IMR-90 (cell line): Measurements from ENCODE around the gene GUCD1. TPM values are rescaled to one million over a fixed set of nuclear protein-coding genes. Genes with fewer than 3 reads are reported as not detected.

Experiments used
- ATAC-seq: fragments of 200-7000 bp; cut with Tn5 transposase; 2 replicates; pipeline ENCODE4 v1.9.1; 2020; ENCODE audit warnings: low read depth, mild to moderate bottlenecking, moderate library complexity
- BruUV-seq: library from RNA; stranded (reverse); fragments of 400-500 nt; replicated peaks from 2 replicates; lab custom pipeline; 2021; lab: Mats Ljungman, UMichigan
- CTCF ChIA-PET: fragments of 300-600 bp; formaldehyde crosslinking; extraction: SDS; loops from one replicate; lab custom pipeline; 2021; ENCODE audit warnings: antibody characterized with exemption; lab: Yijun Ruan, JAX
- POLR2A ChIA-PET: fragments of 300-600 bp; sonication (Branson Sonifier 250); formaldehyde crosslinking; loops from one replicate; lab custom pipeline; 2022; ENCODE audit warnings: antibody characterized with exemption; ENCODE audit not compliant: unreplicated experiment; lab: Charles Lee
- DNase-seq: peaks from one replicate; pipeline ENCODE4 v3.0.0; 2013
- H2AFZ ChIP-seq: replicated peaks from 2 replicates; pipeline ENCODE3; 2013; ENCODE audit warnings: low read length, mild to moderate bottlenecking; ENCODE audit not compliant: poor library complexity
- H2AK5ac ChIP-seq: 2 replicates; pipeline ENCODE4 v1.6.1; 2013; ENCODE audit warnings: low read depth, low read length, inconsistent platforms
- H2AK9ac ChIP-seq: replicated peaks from 2 replicates; pipeline ENCODE3; 2013; ENCODE audit warnings: mild to moderate bottlenecking, low read depth, low read length, moderate library complexity; ENCODE audit not compliant: poor library complexity
- H2BK120ac ChIP-seq: 2 replicates; pipeline ENCODE4 v1.6.1; 2013; ENCODE audit warnings: low read depth, low read length, inconsistent platforms
- H2BK15ac ChIP-seq: 3 replicates; pipeline ENCODE4 v1.6.1; 2013; ENCODE audit warnings: low read depth, low read length, inconsistent platforms
- H2BK20ac ChIP-seq: 2 replicates; pipeline ENCODE4 v1.6.1; 2013; ENCODE audit warnings: low read depth, mild to moderate bottlenecking, inconsistent platforms, low read length, moderate library complexity
- H2BK5ac ChIP-seq: 2 replicates; pipeline ENCODE4 v1.6.1; 2013; ENCODE audit warnings: mild to moderate bottlenecking, low read depth, low read length, inconsistent platforms; ENCODE audit not compliant: poor library complexity, severe bottlenecking
- H3K14ac ChIP-seq: replicated peaks from 2 replicates; pipeline ENCODE4 v1.6.1; 2013; ENCODE audit warnings: low read depth, low read length, inconsistent platforms
- H3K18ac ChIP-seq: 2 replicates; pipeline ENCODE4 v1.6.1; 2013; ENCODE audit warnings: low read depth, low read length, control low read depth
- H3K23ac ChIP-seq: 2 replicates; pipeline ENCODE4 v1.6.1; 2013; ENCODE audit warnings: low read depth, low read length, inconsistent platforms
- H3K27ac ChIP-seq: 2 replicates; pipeline ENCODE4 v1.5.1; 2013; ENCODE audit warnings: mild to moderate bottlenecking, control low read depth, low read length; ENCODE audit not compliant: insufficient read depth
- H3K27me3 ChIP-seq: 2 replicates; pipeline ENCODE4 v1.6.1; 2013; ENCODE audit warnings: low read length; ENCODE audit not compliant: control insufficient read depth, insufficient read depth
- H3K36me3 ChIP-seq: 2 replicates; pipeline ENCODE4 v1.6.1; 2013; ENCODE audit warnings: low read length, mixed read lengths; ENCODE audit not compliant: control insufficient read depth, insufficient read depth
- H3K4ac ChIP-seq: 2 replicates; pipeline ENCODE4 v1.6.1; 2013; ENCODE audit warnings: low read depth, low read length, inconsistent platforms
- H3K4me1 ChIP-seq: 2 replicates; pipeline ENCODE4 v1.6.1; 2013; ENCODE audit warnings: low read length, mixed read lengths; ENCODE audit not compliant: control insufficient read depth, insufficient read depth
- H3K4me2 ChIP-seq: 2 replicates; pipeline ENCODE4 v1.6.1; 2013; ENCODE audit warnings: low read depth, mild to moderate bottlenecking, control low read depth, low read length, moderate library complexity
- H3K4me3 ChIP-seq: 2 replicates; pipeline ENCODE4 v1.5.1; 2013; ENCODE audit warnings: low read depth, mild to moderate bottlenecking, control low read depth, low read length, moderate library complexity; ENCODE audit not compliant: insufficient read depth
- H3K56ac ChIP-seq: 2 replicates; pipeline ENCODE4 v1.6.1; 2013; ENCODE audit warnings: low read length, inconsistent platforms; ENCODE audit not compliant: insufficient read depth; ENCODE audit errors: extremely low read depth
- H3K79me1 ChIP-seq, 2 experiments: 2 replicates each; pipeline ENCODE4 v1.6.1; 2013; ENCODE audit warnings: low read length in 2 of 2, inconsistent platforms in 1 of 2, low read depth in 1 of 2
- H3K9ac ChIP-seq: 2 replicates; pipeline ENCODE4 v1.6.1; 2013; ENCODE audit warnings: low read depth, low read length, control low read depth
- H3K9me1 ChIP-seq: 2 replicates; pipeline ENCODE4 v1.6.1; 2013; ENCODE audit warnings: low read length, inconsistent platforms; ENCODE audit not compliant: insufficient read depth
- H3K9me3 ChIP-seq: 2 replicates; pipeline ENCODE4 v1.6.1; 2013; ENCODE audit warnings: low read length; ENCODE audit not compliant: control insufficient read depth, insufficient read depth
- H4K20me1 ChIP-seq: 2 replicates; pipeline ENCODE4 v1.6.1; 2013; ENCODE audit warnings: low read length, inconsistent platforms; ENCODE audit not compliant: insufficient read depth
- H4K5ac ChIP-seq: 2 replicates; pipeline ENCODE4 v1.6.1; 2013; ENCODE audit warnings: mild to moderate bottlenecking, low read depth, low read length, control low read depth
- H4K8ac ChIP-seq, 2 experiments: 2 replicates each; pipeline ENCODE4 v1.6.1; 2013; ENCODE audit warnings: low read depth in 2 of 2, low read length in 2 of 2, control low read depth in 1 of 2, inconsistent platforms in 1 of 2
- H4K91ac ChIP-seq: 2 replicates; pipeline ENCODE4 v1.6.1; 2013; ENCODE audit warnings: low read depth, low read length, inconsistent platforms; ENCODE audit not compliant: insufficient read depth
- BHLHE40 ChIP-seq: fragments of 150-350 bp; IDR thresholded peaks from 2 replicates; pipeline ENCODE4 v1.6.1; 2016; ENCODE audit warnings: mild to moderate bottlenecking, low read depth, low read length
- CEBPB ChIP-seq: IDR thresholded peaks from 2 replicates; pipeline ENCODE4 v1.6.1; 2012; ENCODE audit warnings: low read depth, low read length, improper control_type of control experiment
- FOS ChIP-seq: fragments of 150-350 bp; IDR thresholded peaks from 2 replicates; pipeline ENCODE4 v1.6.1; 2016; ENCODE audit warnings: low read depth, low read length
- MAFK ChIP-seq: IDR thresholded peaks from 2 replicates; pipeline ENCODE4 v1.6.1; 2012; ENCODE audit warnings: low read depth, low read length, improper control_type of control experiment
- MXI1 ChIP-seq: IDR thresholded peaks from 2 replicates; pipeline ENCODE4 v1.6.1; 2012; ENCODE audit warnings: low read depth, mild to moderate bottlenecking, low read length, moderate library complexity, borderline replicate concordance
- NFE2L2 ChIP-seq: fragments of 150-350 bp; IDR thresholded peaks from 2 replicates; pipeline ENCODE4 v1.6.1; 2016; ENCODE audit warnings: low read depth, mild to moderate bottlenecking, low read length
- POLR2A ChIP-seq: IDR thresholded peaks from 2 replicates; pipeline ENCODE4 v1.6.1; 2012; ENCODE audit warnings: mild to moderate bottlenecking, low read depth, low read length
- RAD21 ChIP-seq: IDR thresholded peaks from 2 replicates; pipeline ENCODE4 v1.6.1; 2012; ENCODE audit warnings: low read length, improper control_type of control experiment
- RCOR1 ChIP-seq: IDR thresholded peaks from 2 replicates; pipeline ENCODE4 v1.6.1; 2012; ENCODE audit warnings: mild to moderate bottlenecking, low read length, improper control_type of control experiment; ENCODE audit not compliant: insufficient replicate concordance
- SMC3 ChIP-seq: fragments of 150-350 bp; IDR thresholded peaks from 2 replicates; pipeline ENCODE4 v1.6.1; 2016; ENCODE audit warnings: low read depth, mild to moderate bottlenecking, antibody characterized with exemption, low read length, moderate library complexity
- USF2 ChIP-seq: fragments of 150-350 bp; IDR thresholded peaks from 2 replicates; pipeline ENCODE4 v1.6.1; 2017; ENCODE audit warnings: mild to moderate bottlenecking, antibody characterized with exemption, low read length, low read depth
- WGBS, 2 experiments: methylation state at CpG; one replicate each; pipeline versions ENCODE4 v1.1.5 to v1.1.7; 2013; ENCODE audit warnings: missing lambda C conversion rate in 2 of 2; ENCODE audit not compliant: insufficient read length in 1 of 2; ENCODE audit errors: extremely low coverage in 2 of 2; 5-methylcytosine and 5-hydroxymethylcytosine counted together
- dilution Hi-C: fragments of 300-500 bp; cut with HindIII; formaldehyde crosslinking; loops from one replicate; pipeline ENCODE4 v1.14.3; 2018; ENCODE audit warnings: low sequenced_read_pairs; ENCODE audit not compliant: unreplicated experiment
- in situ Hi-C: fragments of 300-500 bp; cut with MboI; formaldehyde crosslinking; loops from 3 replicates; pipeline ENCODE4 v1.14.3; 2019; ENCODE audit warnings: low sequenced_read_pairs, inconsistent platforms, mixed read lengths
- intact Hi-C: fragments of 100-400 bp; cut with micrococcal nuclease; formaldehyde crosslinking; loops from 2 replicates; pipeline ENCODE4 v1.10.0; 2022
- polyA plus RNA-seq, 3 experiments: library from polyadenylated mRNA; depleted of rRNA; stranded (reverse); fragments of >200 nt; gene quantifications; 2 replicates each; pipeline ENCODE4 v1.2.3, GENCODE V29; 2012; ENCODE audit warnings: low replicate concordance in 1 of 3
- total RNA-seq: library from RNA; depleted of rRNA; stranded (reverse); fragments of >200 nt; gene quantifications from 2 replicates; pipeline ENCODE4 v1.2.3, GENCODE V29; 2012

The GUCD1 gene
- total and polyA plus RNA-seq, 2 of the 4 experiments (the other 2 are of a cell fraction), result 97.6 to 143 TPM

DNA sequence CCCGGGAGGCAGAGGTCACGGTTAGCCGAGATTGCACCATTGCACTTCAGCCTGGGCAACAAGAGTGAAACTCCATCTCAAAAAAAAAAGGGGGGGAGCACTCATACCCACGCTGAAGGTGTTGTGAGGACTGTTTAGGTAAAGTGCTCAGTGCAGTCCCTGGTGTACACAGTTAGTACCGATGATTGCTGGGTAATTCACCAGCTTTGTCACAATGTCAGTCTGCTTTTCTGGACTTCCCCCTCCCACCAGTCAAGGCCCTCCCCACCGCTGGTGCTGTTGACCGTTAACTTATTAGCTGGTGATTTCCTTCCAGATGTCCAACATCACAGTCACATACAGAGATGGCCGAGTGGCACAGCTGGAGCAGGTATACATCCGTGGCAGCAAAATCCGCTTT, 12.7 kb upstream of the GUCD1 start:
- Histone ChIP-seq H3K27ac (no peak overlapping the region), H3K14ac (no peak overlapping the region), H4K20me1 (peaks cover 55% of the 10 kb centered on the region), H3K9me1 (peaks cover 14% of the 10 kb centered on the region; the same call in 1 of the 2 replicates), H4K5ac (no peak overlapping the region), H3K79me1 (peaks cover 38 to 74% of the 10 kb centered on the region in 2 experiments), H3K23ac (no peak overlapping the region), H2AK5ac (no peak overlapping the region), H3K9me3 (no peaks in the 10 kb centered on the region), H3K4me3 (no peak overlapping the region), H3K4me1 (no peaks in the 10 kb centered on the region; the same call in 1 of the 2 replicates), H3K9ac (no peak overlapping the region), H3K36me3 (peaks cover 40% of the 10 kb centered on the region), H2AFZ (no peak overlapping the region), H4K8ac (no peak overlapping the region), H2BK5ac (no peak overlapping the region), H3K4me2 (no peak overlapping the region), H3K4ac (no peak overlapping the region), H3K18ac (no peak overlapping the region), H3K27me3 (no peaks in the 10 kb centered on the region), H2BK15ac (no peak overlapping the region), H3K56ac (no peak overlapping the region), H2AK9ac (no peak overlapping the region), H2BK20ac (no peak overlapping the region), H2BK120ac (no peak overlapping the region), H4K91ac (no peak overlapping the region)
- DNase-seq (no peak), ATAC-seq (no peak)
- dilution Hi-C loops (no loop called here), in situ Hi-C loops (no loop called here), intact Hi-C loops (no loop called here)
- ChIA-PET POLR2A (no interaction called here), CTCF (no interaction called here)
- 79% methylated on average over 3 of the region's 10 CpGs; no CpG with 5 or more reads in 1 of the 2 experiments for WGBS, 2 experiments
- no peak for TF ChIP-seq NFE2L2
- TF ChIP-seq SMC3, result no peak
- TF ChIP-seq CEBPB, result no peak
- no peak for TF ChIP-seq FOS
- no peak for TF ChIP-seq RCOR1
- TF ChIP-seq MXI1, result no peak
- no peak for TF ChIP-seq POLR2A
- TF ChIP-seq BHLHE40, result no peak
- TF ChIP-seq USF2, result no peak
- TF ChIP-seq MAFK, result no peak
- no peak for TF ChIP-seq RAD21
- BruUV-seq, result no TSS peak
